H9 (cell line): Measurements from ENCODE around the gene CEP250. TPM values are rescaled to one million over a fixed set of nuclear protein-coding genes. Genes with fewer than 3 reads are reported as not detected.

Experiments used
- DNase-seq: peaks from one replicate; pipeline ENCODE4 v3.0.0-alpha.2; 2017
- H2AFZ ChIP-seq: one replicate; pipeline ENCODE4 v1.6.1; 2013; ENCODE audit warnings: mild to moderate bottlenecking, low read length, control low read depth, moderate library complexity
- H2AK5ac ChIP-seq: 2 replicates; pipeline ENCODE4 v1.6.1; 2013; ENCODE audit warnings: low read length, control low read depth, mixed read lengths; ENCODE audit not compliant: insufficient read length
- H2BK120ac ChIP-seq: one replicate; pipeline ENCODE4 v1.6.1; 2013; ENCODE audit warnings: low read depth, mild to moderate bottlenecking, low read length, control low read depth, inconsistent platforms; ENCODE audit not compliant: poor library complexity, severe bottlenecking
- H2BK12ac ChIP-seq: 2 replicates; pipeline ENCODE4 v1.6.1; 2013; ENCODE audit warnings: low read length, control low read depth, mixed read lengths, low read depth; ENCODE audit not compliant: insufficient read length
- H2BK15ac ChIP-seq: 2 replicates; pipeline ENCODE4 v1.6.1; 2013; ENCODE audit warnings: low read depth, low read length, control low read depth
- H2BK20ac ChIP-seq: one replicate; pipeline ENCODE4 v1.6.1; 2013; ENCODE audit warnings: low read depth, mild to moderate bottlenecking, low read length, control low read depth, inconsistent platforms; ENCODE audit not compliant: poor library complexity, severe bottlenecking
- H2BK5ac ChIP-seq: 2 replicates; pipeline ENCODE4 v1.6.1; 2013; ENCODE audit warnings: low read length, control low read depth, mixed read lengths; ENCODE audit not compliant: insufficient read length
- H3K14ac ChIP-seq: 2 replicates; pipeline ENCODE4 v1.6.1; 2013; ENCODE audit warnings: low read length, control low read depth; ENCODE audit not compliant: insufficient read depth
- H3K18ac ChIP-seq: 2 replicates; pipeline ENCODE4 v1.6.1; 2013; ENCODE audit warnings: low read depth, mild to moderate bottlenecking, mixed read lengths, low read length, control low read depth; ENCODE audit not compliant: insufficient read length
- H3K23ac ChIP-seq: 2 replicates; pipeline ENCODE4 v1.6.1; 2013; ENCODE audit warnings: low read length, control low read depth, mixed read lengths, low read depth; ENCODE audit not compliant: insufficient read length
- H3K23me2 ChIP-seq: 2 replicates; pipeline ENCODE4 v1.6.1; 2013; ENCODE audit warnings: low read depth, mild to moderate bottlenecking, mixed read lengths, low read length, control low read depth; ENCODE audit not compliant: insufficient read length, poor library complexity, severe bottlenecking
- H3K27ac ChIP-seq: 2 replicates; pipeline ENCODE4 v1.5.1; 2013; ENCODE audit warnings: low read length, control low read depth, mixed read lengths, low read depth; ENCODE audit not compliant: insufficient read length
- H3K27me3 ChIP-seq: 2 replicates; pipeline ENCODE4 v1.6.1; 2013; ENCODE audit warnings: low read length, control low read depth, inconsistent platforms; ENCODE audit not compliant: insufficient read depth
- H3K4ac ChIP-seq: 2 replicates; pipeline ENCODE4 v1.6.1; 2013; ENCODE audit warnings: low read depth, mild to moderate bottlenecking, control low read depth, inconsistent platforms, low read length, moderate library complexity
- H3K4me1 ChIP-seq: 2 replicates; pipeline ENCODE4 v1.6.1; 2013; ENCODE audit warnings: low read length, control low read depth, inconsistent platforms; ENCODE audit not compliant: insufficient read depth
- H3K4me2 ChIP-seq: 2 replicates; pipeline ENCODE4 v1.6.1; 2013; ENCODE audit warnings: low read length, control low read depth, mixed read lengths; ENCODE audit not compliant: insufficient read length, insufficient read depth
- H3K56ac ChIP-seq: 2 replicates; pipeline ENCODE4 v1.6.1; 2013; ENCODE audit warnings: low read depth, mild to moderate bottlenecking, mixed read lengths, low read length, control low read depth; ENCODE audit not compliant: insufficient read length
- H3K79me1 ChIP-seq: 2 replicates; pipeline ENCODE4 v1.6.1; 2013; ENCODE audit warnings: low read depth, mild to moderate bottlenecking, moderate library complexity, low read length, control low read depth, inconsistent platforms; ENCODE audit not compliant: insufficient read depth, poor library complexity, severe bottlenecking
- H3K79me2 ChIP-seq: 2 replicates; pipeline ENCODE4 v1.6.1; 2013; ENCODE audit warnings: low read length, control low read depth, inconsistent platforms; ENCODE audit not compliant: insufficient read depth
- H3K9ac ChIP-seq: 2 replicates; pipeline ENCODE4 v1.6.1; 2013; ENCODE audit warnings: low read length, control low read depth, mixed read lengths; ENCODE audit not compliant: insufficient read length; ENCODE audit errors: extremely low read depth
- H3K9me3 ChIP-seq: one replicate; pipeline ENCODE4 v1.6.1; 2013; ENCODE audit warnings: low read depth, low read length, inconsistent platforms; ENCODE audit not compliant: control insufficient read depth
- H3T11ph ChIP-seq: one replicate; pipeline ENCODE4 v1.6.1; 2013; ENCODE audit warnings: mild to moderate bottlenecking, low read length, control low read depth, inconsistent platforms
- H4K20me1 ChIP-seq: one replicate; pipeline ENCODE4 v1.6.1; 2013; ENCODE audit not compliant: control insufficient read depth, insufficient read length, insufficient read depth
- H4K5ac ChIP-seq: 2 replicates; pipeline ENCODE4 v1.6.1; 2013; ENCODE audit warnings: low read depth, mild to moderate bottlenecking, mixed read lengths, low read length, control low read depth; ENCODE audit not compliant: insufficient read length
- H4K8ac ChIP-seq: replicated peaks from 2 replicates; pipeline ENCODE4 v1.6.1; 2013; ENCODE audit warnings: low read length, control low read depth, mixed read lengths, low read depth; ENCODE audit not compliant: insufficient read length
- H4K91ac ChIP-seq: 2 replicates; pipeline ENCODE4 v1.6.1; 2013; ENCODE audit warnings: low read depth, mild to moderate bottlenecking, moderate library complexity, mixed read lengths, low read length, control low read depth; ENCODE audit not compliant: insufficient read length
- H3K27ac Mint-ChIP-seq, 3 experiments: 2 replicates in 2 of 3; 3 replicates in 1 of 3; pipeline ENCODE4 v1.8.0; 2020 to 2021; ENCODE audit warnings: mixed read lengths in 3 of 3, mild to moderate bottlenecking in 1 of 3, moderate library complexity in 1 of 3
- H3K27me3 Mint-ChIP-seq: 2 replicates; pipeline ENCODE4 v1.8.0; 2021; ENCODE audit warnings: low read depth, mild to moderate bottlenecking, moderate library complexity, mixed read lengths
- H3K36me3 Mint-ChIP-seq, 3 experiments: 2 replicates in 2 of 3; 3 replicates in 1 of 3; pipeline ENCODE4 v1.8.0; 2020 to 2021; ENCODE audit warnings: low read depth in 3 of 3, mixed read lengths in 3 of 3; ENCODE audit not compliant: insufficient read depth in 1 of 3
- H3K4me1 Mint-ChIP-seq, 2 experiments: 2 replicates each; pipeline ENCODE4 v1.8.0; 2020; ENCODE audit warnings: mixed read lengths in 2 of 2
- H3K4me3 Mint-ChIP-seq, 2 experiments: 2 replicates in 1 of 2; 3 replicates in 1 of 2; pipeline ENCODE4 v1.8.0; 2020 to 2021; ENCODE audit warnings: mild to moderate bottlenecking in 2 of 2, mixed read lengths in 2 of 2, moderate library complexity in 1 of 2
- H3K9me3 Mint-ChIP-seq, 2 experiments: 2 replicates in 1 of 2; 3 replicates in 1 of 2; pipeline ENCODE4 v1.8.0; 2020; ENCODE audit warnings: mild to moderate bottlenecking in 2 of 2, mixed read lengths in 2 of 2, moderate library complexity in 1 of 2
- WGBS: extraction: QIAGEN DNeasy Blood & Tissue Kit; methylation state at CpG from one replicate; pipeline ENCODE4 v1.1.7; 2013; ENCODE audit warnings: missing lambda C conversion rate, low lambda C conversion rate, mixed read lengths; ENCODE audit not compliant: insufficient read length; ENCODE audit errors: extremely low coverage; 5-methylcytosine and 5-hydroxymethylcytosine counted together
- total RNA-seq: library from RNA; stranded (reverse); gene quantifications from 2 replicates; pipeline ENCODE4 v1.2.1, GENCODE V29; 2021
- TF ChIP-seq, protein P1 (sequence below): fragments of 200-600 bp; sonication (generic); conservative IDR thresholded peaks from 3 replicates; pipeline ENCODE4 v1.8.0; 2021; ENCODE audit warnings: antibody characterized with exemption, mild to moderate bottlenecking

The CEP250 gene
- total RNA-seq, 1 experiment from 2014 or later, result 29.8 TPM

DNA sequence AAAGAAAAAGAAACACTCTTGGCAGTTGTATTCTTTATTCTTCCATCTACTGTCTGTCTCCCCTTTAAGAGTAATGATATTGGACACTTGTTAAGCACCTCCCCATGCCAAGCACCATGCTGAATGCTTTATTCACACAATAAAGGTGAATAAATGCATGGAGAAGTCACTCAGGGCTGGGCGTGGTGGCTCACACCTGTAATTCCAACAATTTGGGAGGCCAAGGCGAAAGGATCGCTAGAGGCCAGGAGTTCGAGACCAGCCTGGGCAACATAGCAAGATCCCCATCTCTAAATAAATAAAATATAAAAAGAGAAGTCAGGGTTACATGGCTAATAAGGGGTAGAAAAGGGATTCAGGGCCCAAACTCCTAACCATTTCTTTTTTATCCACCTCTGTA lies 32.1 kb downstream of the CEP250 start:
- TF ChIP-seq, protein P1, sequence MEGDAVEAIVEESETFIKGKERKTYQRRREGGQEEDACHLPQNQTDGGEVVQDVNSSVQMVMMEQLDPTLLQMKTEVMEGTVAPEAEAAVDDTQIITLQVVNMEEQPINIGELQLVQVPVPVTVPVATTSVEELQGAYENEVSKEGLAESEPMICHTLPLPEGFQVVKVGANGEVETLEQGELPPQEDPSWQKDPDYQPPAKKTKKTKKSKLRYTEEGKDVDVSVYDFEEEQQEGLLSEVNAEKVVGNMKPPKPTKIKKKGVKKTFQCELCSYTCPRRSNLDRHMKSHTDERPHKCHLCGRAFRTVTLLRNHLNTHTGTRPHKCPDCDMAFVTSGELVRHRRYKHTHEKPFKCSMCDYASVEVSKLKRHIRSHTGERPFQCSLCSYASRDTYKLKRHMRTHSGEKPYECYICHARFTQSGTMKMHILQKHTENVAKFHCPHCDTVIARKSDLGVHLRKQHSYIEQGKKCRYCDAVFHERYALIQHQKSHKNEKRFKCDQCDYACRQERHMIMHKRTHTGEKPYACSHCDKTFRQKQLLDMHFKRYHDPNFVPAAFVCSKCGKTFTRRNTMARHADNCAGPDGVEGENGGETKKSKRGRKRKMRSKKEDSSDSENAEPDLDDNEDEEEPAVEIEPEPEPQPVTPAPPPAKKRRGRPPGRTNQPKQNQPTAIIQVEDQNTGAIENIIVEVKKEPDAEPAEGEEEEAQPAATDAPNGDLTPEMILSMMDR, result no peak
- H3K36me3 Mint-ChIP-seq, result peaks cover 30 to 70% (median 61%) of the 10 kb centered on the region in 3 experiments
- no peaks in the 10 kb centered on the region for H3K9me3 ChIP-seq
- H3K4me1 Mint-ChIP-seq, result no peaks in the 10 kb centered on the region
- H2BK120ac ChIP-seq, result no peak overlapping the region
- H3K14ac ChIP-seq, result no peak overlapping the region
- no peak overlapping the region for H3K4ac ChIP-seq
- H2BK5ac ChIP-seq, result no peak overlapping the region
- H3K27ac ChIP-seq, result no peak overlapping the region
- H3K18ac ChIP-seq, result no peak overlapping the region
- H3K23me2 ChIP-seq, result no peaks in the 10 kb centered on the region
- H3K9me3 Mint-ChIP-seq, result peaks cover 7 to 11% of the 10 kb centered on the region in 2 experiments
- H2BK15ac ChIP-seq, result no peak overlapping the region
- no peaks in the 10 kb centered on the region for H3K79me2 ChIP-seq
- H4K5ac ChIP-seq, result no peak overlapping the region
- no peak overlapping the region for H3T11ph ChIP-seq
- no peak overlapping the region for H4K8ac ChIP-seq
- H4K91ac ChIP-seq, result no peak overlapping the region
- H2AK5ac ChIP-seq, result no peak overlapping the region
- no peaks in the 10 kb centered on the region for H3K27me3 Mint-ChIP-seq
- no peak overlapping the region for H2AFZ ChIP-seq
- no peaks in the 10 kb centered on the region for H3K27me3 ChIP-seq
- no peak overlapping the region for H2BK12ac ChIP-seq
- no peak overlapping the region for H3K27ac Mint-ChIP-seq
- no peak overlapping the region for H2BK20ac ChIP-seq
- no peak overlapping the region for H3K56ac ChIP-seq
- H3K4me1 ChIP-seq, result no peaks in the 10 kb centered on the region
- no peak overlapping the region for H3K23ac ChIP-seq
- H3K79me1 ChIP-seq, result no peaks in the 10 kb centered on the region
- no CpG with 5 or more reads among the region's 4 CpGs for WGBS
- no peak overlapping the region for H3K4me2 ChIP-seq
- H4K20me1 ChIP-seq, result no peaks in the 10 kb centered on the region
- no peak overlapping the region for H3K4me3 Mint-ChIP-seq
- H3K9ac ChIP-seq, result no peak overlapping the region
- no peak for DNase-seq
